ENCODE results near the gene SLC6A7.

GRCh38 chr5:150166650-150167511 is 23.0 kb upstream of the SLC6A7 start, which contains the start of gene CDX1:
- TF ChIP-seq CTCF (IDR thresholded peaks at IDR 0.05) (no peak), POLR2A (IDR thresholded peaks at IDR 0.05) (no peak), EP300 (IDR thresholded peaks at IDR 0.05) (no peak)

Data from tibial nerve (tissue), 4 donors.